K562 (cell line): Measurements from ENCODE around the gene CAMK2N1.

Experiments used
- CREM ChIP-seq: IDR thresholded peaks from 2 replicates; pipeline ENCODE4 v1.6.1; 2014; ENCODE audit warnings: antibody characterized with exemption, low read depth
- CTCF ChIP-seq, 3 experiments: IDR thresholded peaks in 2 of 3; conservative IDR thresholded peaks in 1 of 3; 2 replicates each; pipeline ENCODE4 v1.5.1; 2011 to 2012; ENCODE audit warnings: low read length in 3 of 3, mild to moderate bottlenecking in 3 of 3, control low read depth in 2 of 3, improper control_type of control experiment in 1 of 3, inconsistent platforms in 1 of 3, low read depth in 1 of 3, mixed read lengths in 1 of 3, moderate library complexity in 1 of 3; ENCODE audit not compliant: insufficient read depth in 2 of 3
- ETV6 ChIP-seq, 3 experiments: fragments of 150-350 bp in 1 of 3; sonication (generic) in 1 of 3; formaldehyde crosslinking in 1 of 3; IDR thresholded peaks; 2 replicates each; pipeline versions ENCODE4 v1.6.1 to v1.8.0; 2014 to 2022; ENCODE audit warnings: borderline replicate concordance in 2 of 3, low read depth in 2 of 3, antibody characterized with exemption in 1 of 3, low read length in 1 of 3, mild to moderate bottlenecking in 1 of 3, missing genetic modification reagents in 1 of 3
- KLF10 ChIP-seq: fragments of 250-450 bp; sonication (Bioruptor Pico); IDR thresholded peaks from 2 replicates; pipeline ENCODE4 v1.6.1; 2021; ENCODE audit warnings: matching md5 sums
- MTA1 ChIP-seq: fragments of 450-650 bp; IDR thresholded peaks from 2 replicates; pipeline ENCODE4 v1.6.1; 2017; ENCODE audit warnings: borderline replicate concordance
- TRIM28 ChIP-seq: fragments of 450-650 bp; IDR thresholded peaks from 2 replicates; pipeline ENCODE4 v1.6.1; 2017
- ZC3H11A ChIP-seq: IDR thresholded peaks from 2 replicates; pipeline ENCODE4 v1.6.1; 2012; ENCODE audit warnings: low read depth, low read length, improper control_type of control experiment
- ZNF174 ChIP-seq: fragments of 250-450 bp; sonication (Bioruptor Pico); IDR thresholded peaks from 2 replicates; pipeline ENCODE4 v1.4.0; 2020; ENCODE audit warnings: mild to moderate bottlenecking
- ZSCAN29 ChIP-seq: fragments of 450-650 bp; IDR thresholded peaks from 2 replicates; pipeline ENCODE4 v1.6.1; 2017

- TF ChIP-seq ETV6 (IDR thresholded peaks at IDR 0.05; ENCODE audit: borderline replicate concordance in 1 of 2, low read depth in 2 of 2, low read length in 1 of 2) (no peak), ETV6 (CRISPR knock-in tag; IDR thresholded peaks at IDR 0.05; ENCODE audit: borderline replicate concordance) (no peak), KLF10 (CRISPR knock-in tag) (no peak), ZNF174 (CRISPR knock-in tag) (no peak), CTCF (IDR thresholded peaks at IDR 0.05 in 2 of 3, conservative IDR thresholded peaks at IDR 0.05 in 1 of 3; ENCODE audit: insufficient read depth in 2 of 3, low read depth in 1 of 3, low read length in 3 of 3) (no peak), MTA1 (no peak), ZC3H11A (no peak), CREM (no peak), ZSCAN29 (no peak), TRIM28 (no peak)
Measured at GRCh38 chr1:20534659-20535417, 48.8 kb upstream of the CAMK2N1 start.
